Motor neuron (in vitro differentiated cells): ENCODE results near the gene FLNB. TPM values are rescaled to one million over a fixed set of nuclear protein-coding genes. Genes with fewer than 3 reads are reported as not detected.

Experiments
- ATAC-seq, 8 experiments: fragments of 200-7000 bp; cut with Tn5 transposase; replicated peaks in 6 of 8; 2 replicates each; pipeline ENCODE4 v1.8.0; 2021; ENCODE audit warnings: mild to moderate bottlenecking in 8 of 8, moderate library complexity in 8 of 8
- H3K27ac ChIP-seq, 2 donors: fragments of 250-450 bp; sonication (Bioruptor Pico); 2 replicates each; pipeline ENCODE4 v1.9.0; 2021; ENCODE audit warnings: antibody characterized with exemption in 2 of 2, mild to moderate bottlenecking in 2 of 2, moderate library complexity in 1 of 2
- H3K4me1 ChIP-seq, 2 donors: fragments of 250-450 bp; sonication (Bioruptor Pico); replicated peaks in 1 of 2; 2 replicates each; pipeline ENCODE4 v1.6.1; 2021; ENCODE audit warnings: antibody characterized with exemption in 2 of 2, mild to moderate bottlenecking in 2 of 2, moderate library complexity in 1 of 2
- H3K4me3 ChIP-seq, 5 donors: fragments of 250-450 bp; sonication (Bioruptor Pico); 2 replicates each; pipeline ENCODE4 v1.9.0; 2021; ENCODE audit warnings: antibody characterized with exemption in 5 of 5, mild to moderate bottlenecking in 5 of 5, moderate library complexity in 4 of 5
- WGBS, 10 experiments: fragments of 450-650 bp; shearing (Covaris generic); methylation state at CpG; one replicate each; pipeline ENCODE4 v1.0.0; 2022; 5-methylcytosine and 5-hydroxymethylcytosine counted together
- in situ Hi-C, 9 experiments: fragments of 400-800 bp; cut with MboI; loops; one replicate each; pipeline ENCODE4 v1.15.0; 2021; ENCODE audit warnings: low sequenced_read_pairs in 9 of 9, low pct_unique_long_range_greater_than_20kb in 2 of 9; ENCODE audit not compliant: unreplicated experiment in 9 of 9
- total RNA-seq, 8 experiments: library from RNA; unstranded; fragments of 300-600 nt; gene quantifications; 2 replicates each; pipeline versions ENCODE4 v1.2.3 to v1.2.4, GENCODE V29; 2022

The FLNB gene
- total RNA-seq, 8 experiments from 2014 or later, result 8.3 to 310 (median 53.5) TPM

GRCh38 chr3:58005669-58006068 is 2.6 kb upstream of the FLNB start:
- H3K4me3 ChIP-seq, result no peak overlapping the region
- peaks cover 8 to 10% of the 10 kb centered on the region in 2 donors for H3K4me1 ChIP-seq
- in situ Hi-C loops, result no loop called here
- ATAC-seq, result peak in 4 of 8 experiments; percentile 5 to 38 (median 12)
- no peak overlapping the region for H3K27ac ChIP-seq
- WGBS, 10 experiments, result 0 to 100% (median 58%) methylated on average over 1 to 2 of the region's 2 CpGs; no CpG with 5 or more reads in 3 of the 10 experiments

GRCh38 chr3:58006661-58007060 is 1.6 kb upstream of the FLNB start:
- Histone ChIP-seq H3K4me3 (no peak overlapping the region), H3K4me1 (peaks cover 10 to 13% of the 10 kb centered on the region in 2 donors), H3K27ac (no peak overlapping the region)
- WGBS, 10 experiments, result 33 to 100% (median 83%) methylated on average over 1 to 4 of the region's 6 CpGs; no CpG with 5 or more reads in 3 of the 10 experiments
- ATAC-seq, result no peak
- in situ Hi-C loops, result no loop called here

- 0 to 100% (median 35%) methylated on average over 1 to 16 of the region's 33 CpGs; no CpG with 5 or more reads in 3 of the 10 experiments for WGBS, 10 experiments
- Histone ChIP-seq H3K4me1 (peaks cover 10 to 13% of the 10 kb centered on the region in 2 donors), H3K27ac (no peak overlapping the region), H3K4me3 (peak overlapping the region; percentile 75 to 97 (median 95))
- peak in 6 of 8 experiments; percentile 0 to 22 (median 10) for ATAC-seq
- in situ Hi-C loops, result no loop called here
Measured at GRCh38 chr3:58009026-58009748, 965 bp downstream of the FLNB start.

- H3K27ac ChIP-seq, result no peak overlapping the region
- WGBS, 10 experiments, result 13 to 83% (median 53%) methylated on average over 2 to 3 of the region's 6 CpGs; no CpG with 5 or more reads in 6 of the 10 experiments
- peak overlapping the region; percentile 75 to 97 (median 95) for H3K4me3 ChIP-seq
- in situ Hi-C loops, result no loop called here
- H3K4me1 ChIP-seq, result peaks cover 10 to 13% of the 10 kb centered on the region in 2 donors
- ATAC-seq, result peak in 3 of 8 experiments; percentile 1 to 7 (median 3)
Measured at GRCh38 chr3:58009749-58010535, 1.7 kb downstream of the FLNB start.

GRCh38 chr3:58010562-58010961 is 2.3 kb downstream of the FLNB start:
- ATAC-seq, result no peak
- Histone ChIP-seq H3K27ac (no peak overlapping the region), H3K4me1 (peaks cover 10 to 13% of the 10 kb centered on the region in 2 donors), H3K4me3 (no peak overlapping the region)
- in situ Hi-C loops, result no loop called here
- WGBS, 10 experiments, result 0 to 92% (median 39%) methylated on average over 1 to 5 of the region's 5 CpGs; no CpG with 5 or more reads in 4 of the 10 experiments

- 85 to 100% (median 96%) methylated on average over 1 to 3 of the region's 3 CpGs; no CpG with 5 or more reads in 3 of the 10 experiments for WGBS, 10 experiments
- H3K27ac ChIP-seq, result no peak overlapping the region
- H3K4me1 ChIP-seq, result peaks cover 10 to 13% of the 10 kb centered on the region in 2 donors
- in situ Hi-C loops, result no loop called here
- H3K4me3 ChIP-seq, result no peak overlapping the region
- no peak for ATAC-seq
Measured at GRCh38 chr3:58011580-58011979, 3.4 kb downstream of the FLNB start.

GRCh38 chr3:58012302-58012701 is 4.1 kb downstream of the FLNB start:
- in situ Hi-C loops, result no loop called here
- no peak for ATAC-seq
- WGBS, 10 experiments, result 50 to 100% (median 90%) methylated on average over 1 of the region's 1 CpG; no CpG with 5 or more reads in 6 of the 10 experiments
- Histone ChIP-seq H3K4me1 (peaks cover 10 to 13% of the 10 kb centered on the region in 2 donors), H3K4me3 (no peak overlapping the region), H3K27ac (no peak overlapping the region)

GRCh38 chr3:58013099-58013498 is 4.9 kb downstream of the FLNB start:
- Histone ChIP-seq H3K27ac (no peak overlapping the region), H3K4me3 (no peak overlapping the region), H3K4me1 (peaks cover 10 to 13% of the 10 kb centered on the region in 2 donors)
- in situ Hi-C loops, result no loop called here
- 71 to 100% (median 86%) methylated on average over 1 of the region's 3 CpGs; no CpG with 5 or more reads in 7 of the 10 experiments for WGBS, 10 experiments
- ATAC-seq, result no peak

- Histone ChIP-seq H3K4me3 (no peak overlapping the region), H3K27ac (no peak overlapping the region), H3K4me1 (peaks cover 10 to 13% of the 10 kb centered on the region in 2 donors)
- in situ Hi-C loops, result no loop called here
- 0 to 95% (median 38%) methylated on average over 1 to 8 of the region's 10 CpGs; no CpG with 5 or more reads in 2 of the 10 experiments for WGBS, 10 experiments
- peak in 5 of 8 experiments; percentile 28 to 91 (median 76) for ATAC-seq
Measured at GRCh38 chr3:58013973-58014649, 5.9 kb downstream of the FLNB start.

- no peak for ATAC-seq
- Histone ChIP-seq H3K27ac (no peak overlapping the region), H3K4me1 (peaks cover 0 to 6% of the 10 kb centered on the region in 2 donors), H3K4me3 (no peak overlapping the region)
- in situ Hi-C loops, result no loop called here
- WGBS, 10 experiments, result 94 to 100% (median 100%) methylated on average over 1 to 3 of the region's 3 CpGs; no CpG with 5 or more reads in 6 of the 10 experiments
Measured at GRCh38 chr3:58015520-58015915, 7.3 kb downstream of the FLNB start.

- H3K4me1 ChIP-seq, result no peaks in the 10 kb centered on the region
- in situ Hi-C loops, result no loop called here
- WGBS, 10 experiments, result 40 to 100% (median 71%) methylated on average over 1 of the region's 1 CpG; no CpG with 5 or more reads in 2 of the 10 experiments
- H3K4me3 ChIP-seq, result no peak overlapping the region
- no peak overlapping the region for H3K27ac ChIP-seq
- ATAC-seq, result no peak
Measured at GRCh38 chr3:58016710-58017109, 8.5 kb downstream of the FLNB start.

- in situ Hi-C loops, result no loop called here
- Histone ChIP-seq H3K4me1 (no peaks in the 10 kb centered on the region), H3K4me3 (no peak overlapping the region), H3K27ac (no peak overlapping the region)
- 75 to 100% (median 93%) methylated on average over 1 to 8 of the region's 8 CpGs; no CpG with 5 or more reads in 1 of the 10 experiments for WGBS, 10 experiments
- no peak for ATAC-seq
Measured at GRCh38 chr3:58018892-58019742, 10.9 kb downstream of the FLNB start.
